ENCODE measurements around the gene FOXN3. TPM values are rescaled to one million over a fixed set of nuclear protein-coding genes. Genes with fewer than 3 reads are reported as not detected.

FOXN3 gene
- polyA plus RNA-seq, 1 donor (not counting 4 experiments of a cell fraction or from before 2014, with no cell fraction given): 10.2 TPM

DNA sequence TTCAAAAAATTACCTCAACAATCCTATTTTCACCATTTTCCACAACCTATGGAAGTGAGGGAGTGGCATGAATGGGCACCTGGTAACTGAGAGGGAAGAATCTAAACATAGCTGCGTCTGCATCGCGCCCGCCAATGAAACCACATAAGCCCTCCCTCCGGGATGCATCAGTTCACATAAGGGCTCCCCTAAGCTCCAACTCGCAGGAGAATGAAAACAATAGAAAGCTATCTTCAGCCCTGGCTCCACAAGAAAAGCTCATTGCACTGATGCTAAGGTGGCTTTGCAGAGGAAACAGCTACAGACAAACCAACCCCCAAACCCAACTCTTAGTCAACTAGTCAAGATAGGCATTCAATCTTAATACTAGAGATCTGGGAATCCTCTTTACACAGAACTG is 173.3 kb downstream of the FOXN3 start:
- dilution Hi-C loops (cut with MboI; ENCODE audit: extremely low pct_ligation_motif_present, low sequenced_read_pairs): no loop called here
- Histone ChIP-seq H3K27ac (ENCODE audit: control insufficient read depth, insufficient read depth, low read length) (no peak overlapping the region), H2AFZ (ENCODE audit: control insufficient read depth, low read length) (no peak overlapping the region), H3K27me3 (ENCODE audit: control insufficient read depth, extremely low read depth, insufficient read depth, low read length) (no peaks in the 10 kb centered on the region), H3K9me3 (ENCODE audit: control insufficient read depth, low read depth, low read length) (no peaks in the 10 kb centered on the region), H3K9me1 (ENCODE audit: control insufficient read depth, extremely low read depth, insufficient read depth, low read length) (no peaks in the 10 kb centered on the region), H3K79me2 (ENCODE audit: control insufficient read depth, insufficient read depth, low read length) (no peaks in the 10 kb centered on the region), H3K4me2 (ENCODE audit: control insufficient read depth, extremely low read depth, insufficient read depth, low read depth, low read length) (no peak overlapping the region), H3K4me3 (ENCODE audit: control insufficient read depth in 2 of 3, extremely low read depth in 1 of 3, insufficient read depth in 2 of 3, low read depth in 1 of 3, low read length in 3 of 3) (no peak overlapping the region), H3K36me3 (ENCODE audit: control insufficient read depth in 2 of 2, extremely low read depth in 1 of 2, insufficient read depth in 2 of 2, low read length in 2 of 2) (no peaks in the 10 kb centered on the region), H4K20me1 (ENCODE audit: control insufficient read depth, extremely low read depth, insufficient read depth, low read length) (no peaks in the 10 kb centered on the region), H3K9ac (ENCODE audit: control insufficient read depth, extremely low read depth, insufficient read depth, low read length) (no peak overlapping the region), H3K4me1 (ENCODE audit: control insufficient read depth, extremely low read depth, insufficient read depth, low read length) (peaks cover 14% of the 10 kb centered on the region)
- FAIRE-seq (no peak), DNase-seq (ENCODE audit: low read depth, low spot score) (no peak)
- no peak for TF ChIP-seq EZH2 (IDR thresholded peaks at IDR 0.05; ENCODE audit: low read length)
- TF ChIP-seq, protein P1, sequence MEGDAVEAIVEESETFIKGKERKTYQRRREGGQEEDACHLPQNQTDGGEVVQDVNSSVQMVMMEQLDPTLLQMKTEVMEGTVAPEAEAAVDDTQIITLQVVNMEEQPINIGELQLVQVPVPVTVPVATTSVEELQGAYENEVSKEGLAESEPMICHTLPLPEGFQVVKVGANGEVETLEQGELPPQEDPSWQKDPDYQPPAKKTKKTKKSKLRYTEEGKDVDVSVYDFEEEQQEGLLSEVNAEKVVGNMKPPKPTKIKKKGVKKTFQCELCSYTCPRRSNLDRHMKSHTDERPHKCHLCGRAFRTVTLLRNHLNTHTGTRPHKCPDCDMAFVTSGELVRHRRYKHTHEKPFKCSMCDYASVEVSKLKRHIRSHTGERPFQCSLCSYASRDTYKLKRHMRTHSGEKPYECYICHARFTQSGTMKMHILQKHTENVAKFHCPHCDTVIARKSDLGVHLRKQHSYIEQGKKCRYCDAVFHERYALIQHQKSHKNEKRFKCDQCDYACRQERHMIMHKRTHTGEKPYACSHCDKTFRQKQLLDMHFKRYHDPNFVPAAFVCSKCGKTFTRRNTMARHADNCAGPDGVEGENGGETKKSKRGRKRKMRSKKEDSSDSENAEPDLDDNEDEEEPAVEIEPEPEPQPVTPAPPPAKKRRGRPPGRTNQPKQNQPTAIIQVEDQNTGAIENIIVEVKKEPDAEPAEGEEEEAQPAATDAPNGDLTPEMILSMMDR (optimal IDR thresholded peaks at IDR 0.05 in 1 of 3, IDR thresholded peaks at IDR 0.05 in 1 of 3, conservative IDR thresholded peaks at IDR 0.05 in 1 of 3; ENCODE audit: extremely low read depth in 1 of 3, insufficient read depth in 2 of 3, low read length in 3 of 3): no peak

DNA sequence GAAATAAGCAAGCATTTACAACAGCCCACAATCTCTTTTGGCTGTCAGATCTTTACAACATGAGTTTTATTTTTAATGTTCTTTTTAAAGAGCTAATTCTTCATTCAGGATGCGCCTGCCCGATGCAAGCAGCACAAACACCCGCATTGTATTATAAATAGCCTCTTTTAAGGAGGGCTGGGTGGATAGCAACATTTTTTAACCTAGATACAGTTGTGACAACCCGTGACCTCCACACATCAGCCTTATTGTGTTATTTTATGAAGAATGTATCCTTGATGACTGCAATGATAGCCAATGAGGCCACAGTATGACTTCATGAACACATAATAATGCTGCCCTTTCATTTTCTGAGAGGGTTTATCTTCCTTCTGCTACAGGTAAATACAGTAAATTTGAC is 173.7 kb downstream of the FOXN3 start:
- no peak overlapping the region for H2AFZ ChIP-seq (ENCODE audit: control insufficient read depth, low read length)
- no peak for TF ChIP-seq EZH2 (IDR thresholded peaks at IDR 0.05; ENCODE audit: low read length)
- TF ChIP-seq, protein P1 (optimal IDR thresholded peaks at IDR 0.05 in 1 of 3, IDR thresholded peaks at IDR 0.05 in 1 of 3, conservative IDR thresholded peaks at IDR 0.05 in 1 of 3; ENCODE audit: extremely low read depth in 1 of 3, insufficient read depth in 2 of 3, low read length in 3 of 3): no peak
- dilution Hi-C loops (cut with MboI; ENCODE audit: extremely low pct_ligation_motif_present, low sequenced_read_pairs): no loop called here
- H3K79me2 ChIP-seq (ENCODE audit: control insufficient read depth, insufficient read depth, low read length): no peaks in the 10 kb centered on the region
- H3K9me1 ChIP-seq (ENCODE audit: control insufficient read depth, extremely low read depth, insufficient read depth, low read length): no peaks in the 10 kb centered on the region
- peaks cover 10% of the 10 kb centered on the region for H3K4me1 ChIP-seq (ENCODE audit: control insufficient read depth, extremely low read depth, insufficient read depth, low read length)
- H3K27ac ChIP-seq (ENCODE audit: control insufficient read depth, insufficient read depth, low read length): no peak overlapping the region
- FAIRE-seq (no peak), DNase-seq (ENCODE audit: low read depth, low spot score) (no peak)
- no peaks in the 10 kb centered on the region for H3K36me3 ChIP-seq (ENCODE audit: control insufficient read depth in 2 of 2, extremely low read depth in 1 of 2, insufficient read depth in 2 of 2, low read length in 2 of 2)
- H3K4me2 ChIP-seq (ENCODE audit: control insufficient read depth, extremely low read depth, insufficient read depth, low read depth, low read length): no peak overlapping the region
- no peaks in the 10 kb centered on the region for H3K27me3 ChIP-seq (ENCODE audit: control insufficient read depth, extremely low read depth, insufficient read depth, low read length)
- H3K9ac ChIP-seq (ENCODE audit: control insufficient read depth, extremely low read depth, insufficient read depth, low read length): no peak overlapping the region
- no peaks in the 10 kb centered on the region for H4K20me1 ChIP-seq (ENCODE audit: control insufficient read depth, extremely low read depth, insufficient read depth, low read length)
- no peaks in the 10 kb centered on the region for H3K9me3 ChIP-seq (ENCODE audit: control insufficient read depth, low read depth, low read length)
- H3K4me3 ChIP-seq (ENCODE audit: control insufficient read depth in 2 of 3, extremely low read depth in 1 of 3, insufficient read depth in 2 of 3, low read depth in 1 of 3, low read length in 3 of 3): no peak overlapping the region
